Measurements from ENCODE around the gene ADCY9. TPM values are rescaled to one million over a fixed set of nuclear protein-coding genes. Genes with fewer than 3 reads are reported as not detected.

ADCY9 gene
- total and polyA plus RNA-seq, 2 donors (not counting 1 experiment from before 2014, with no cell fraction given) = 1.7 to 2.1 TPM

DNA sequence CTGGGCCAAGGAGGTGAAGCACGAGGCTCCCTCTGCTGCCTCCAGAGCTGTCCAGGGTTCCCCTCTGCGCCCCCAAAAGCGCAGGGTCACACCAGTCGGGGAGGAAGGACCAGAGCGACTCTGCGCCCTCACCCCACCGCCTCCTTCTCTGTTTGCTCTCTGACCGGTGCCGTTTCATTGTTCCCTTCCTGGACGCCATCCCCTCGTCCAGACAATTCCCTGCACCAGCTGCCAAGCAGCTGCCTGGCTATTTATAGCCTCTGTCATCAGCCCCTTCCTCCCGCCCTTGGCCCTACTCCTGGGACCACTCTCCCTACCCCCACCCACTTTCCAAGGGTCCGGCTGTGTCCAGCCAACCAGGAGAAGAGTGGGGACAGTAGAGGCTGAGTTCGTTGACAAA lies 167.0 kb downstream of the ADCY9 start:
- Histone ChIP-seq H4K20me1 (ENCODE audit: control insufficient read depth, insufficient read depth, low read length, poor library complexity, severe bottlenecking) (no peaks in the 10 kb centered on the region), H3K36me3 (replicated peaks in 1 of 2; ENCODE audit: control extremely low read depth in 1 of 2, control insufficient read depth in 1 of 2, extremely low read depth in 1 of 2, insufficient read depth in 2 of 2, low read length in 1 of 2) (no peaks in the 10 kb centered on the region), H3K9ac (ENCODE audit: low read length) (no peak overlapping the region), H3K4me2 (replicated peaks; ENCODE audit: low read depth, low read length, poor library complexity, severe bottlenecking) (no peak overlapping the region), H3K9me3 (ENCODE audit: control extremely low read depth in 1 of 3, control insufficient read depth in 2 of 3, insufficient read depth in 1 of 3, low read length in 2 of 3) (peaks cover 0 to 3% (median 0%) of the 10 kb centered on the region in 3 donors), H3K27ac (ENCODE audit: low read length in 2 of 2) (no peak overlapping the region), H3K4me3 (ENCODE audit: control extremely low read depth in 1 of 5, extremely low read depth in 1 of 5, insufficient read depth in 1 of 5, low read depth in 2 of 5, low read length in 4 of 5) (no peak overlapping the region), H2AFZ (ENCODE audit: insufficient read depth, low read depth, low read length, poor library complexity, severe bottlenecking) (no peak overlapping the region), H3K79me2 (ENCODE audit: control insufficient read depth, insufficient read depth, low read length) (no peaks in the 10 kb centered on the region), H3K4me1 (ENCODE audit: control insufficient read depth in 2 of 2, insufficient read depth in 2 of 2, low read length in 2 of 2) (no peaks in the 10 kb centered on the region), H3K27me3 (replicated peaks in 1 of 4; ENCODE audit: control extremely low read depth in 1 of 4, control insufficient read depth in 3 of 4, insufficient read depth in 4 of 4, low read length in 3 of 4) (peaks cover 0 to 8% (median under 1%) of the 10 kb centered on the region in 4 experiments)
- no peaks in the 10 kb centered on the region for H3K9me3 Mint-ChIP-seq (ENCODE audit: insufficient read depth)
- TF ChIP-seq EZH2 (IDR thresholded peaks at IDR 0.05; ENCODE audit: borderline replicate concordance, insufficient read depth, low read depth, low read length, poor library complexity, severe bottlenecking) = no peak
- TF ChIP-seq, protein P1, sequence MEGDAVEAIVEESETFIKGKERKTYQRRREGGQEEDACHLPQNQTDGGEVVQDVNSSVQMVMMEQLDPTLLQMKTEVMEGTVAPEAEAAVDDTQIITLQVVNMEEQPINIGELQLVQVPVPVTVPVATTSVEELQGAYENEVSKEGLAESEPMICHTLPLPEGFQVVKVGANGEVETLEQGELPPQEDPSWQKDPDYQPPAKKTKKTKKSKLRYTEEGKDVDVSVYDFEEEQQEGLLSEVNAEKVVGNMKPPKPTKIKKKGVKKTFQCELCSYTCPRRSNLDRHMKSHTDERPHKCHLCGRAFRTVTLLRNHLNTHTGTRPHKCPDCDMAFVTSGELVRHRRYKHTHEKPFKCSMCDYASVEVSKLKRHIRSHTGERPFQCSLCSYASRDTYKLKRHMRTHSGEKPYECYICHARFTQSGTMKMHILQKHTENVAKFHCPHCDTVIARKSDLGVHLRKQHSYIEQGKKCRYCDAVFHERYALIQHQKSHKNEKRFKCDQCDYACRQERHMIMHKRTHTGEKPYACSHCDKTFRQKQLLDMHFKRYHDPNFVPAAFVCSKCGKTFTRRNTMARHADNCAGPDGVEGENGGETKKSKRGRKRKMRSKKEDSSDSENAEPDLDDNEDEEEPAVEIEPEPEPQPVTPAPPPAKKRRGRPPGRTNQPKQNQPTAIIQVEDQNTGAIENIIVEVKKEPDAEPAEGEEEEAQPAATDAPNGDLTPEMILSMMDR (IDR thresholded peaks at IDR 0.05) = no peak
- H3K27me3 Mint-ChIP-seq = peaks cover 25% of the 10 kb centered on the region
- H3K4me1 Mint-ChIP-seq = no peaks in the 10 kb centered on the region
- ChIA-PET POLR2A (no interaction called here), CTCF (no interaction called here)
- H3K4me3 Mint-ChIP-seq = no peak overlapping the region
- DNase-seq (no peak), ATAC-seq (ENCODE audit: low read depth) (no peak)
- WGBS (ENCODE audit: insufficient coverage) = 72% methylated on average over 11 of the region's 14 CpGs
- H3K27ac Mint-ChIP-seq = no peak overlapping the region
- intact Hi-C loops (cut with micrococcal nuclease) = no loop called here

DNA sequence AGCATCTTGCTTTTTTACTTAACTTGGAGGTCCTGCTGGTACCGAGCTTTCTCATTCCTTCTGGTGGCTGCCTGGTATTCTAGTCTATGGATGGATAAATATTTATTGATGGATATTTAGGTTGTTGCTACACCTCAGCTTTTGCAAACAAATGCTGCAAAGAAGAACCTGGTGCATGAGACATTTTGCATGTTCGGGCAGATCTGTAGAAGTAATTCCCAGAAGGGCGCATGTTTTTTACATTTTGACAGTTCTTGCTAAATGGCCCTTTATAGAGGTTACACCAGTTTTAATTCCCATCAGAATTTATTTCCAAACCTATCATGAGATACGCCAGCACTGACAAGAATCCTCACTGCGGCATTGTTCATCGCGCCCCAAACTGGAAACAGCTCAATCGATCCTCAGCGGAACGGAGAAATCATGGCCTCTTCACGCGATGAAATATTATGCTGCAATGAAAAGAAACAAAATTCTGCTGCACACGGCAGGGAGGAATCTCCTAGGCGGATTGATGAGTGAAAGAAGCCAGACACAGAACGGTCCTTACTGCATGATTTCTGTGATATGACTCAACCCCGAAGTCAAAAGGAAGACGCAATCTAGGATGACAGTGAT lies 167.8 kb downstream of the ADCY9 start:
- Histone ChIP-seq H2AFZ (ENCODE audit: insufficient read depth, low read depth, low read length, poor library complexity, severe bottlenecking) (no peak overlapping the region), H3K27ac (ENCODE audit: low read length in 2 of 2) (no peak overlapping the region), H3K27me3 (replicated peaks in 1 of 4; ENCODE audit: control extremely low read depth in 1 of 4, control insufficient read depth in 3 of 4, insufficient read depth in 4 of 4, low read length in 3 of 4) (peaks cover 0 to 3% (median 0%) of the 10 kb centered on the region in 4 experiments), H3K4me2 (replicated peaks; ENCODE audit: low read depth, low read length, poor library complexity, severe bottlenecking) (no peak overlapping the region), H4K20me1 (ENCODE audit: control insufficient read depth, insufficient read depth, low read length, poor library complexity, severe bottlenecking) (no peaks in the 10 kb centered on the region), H3K4me1 (ENCODE audit: control insufficient read depth in 2 of 2, insufficient read depth in 2 of 2, low read length in 2 of 2) (no peaks in the 10 kb centered on the region), H3K9ac (ENCODE audit: low read length) (no peak overlapping the region), H3K9me3 (ENCODE audit: control extremely low read depth in 1 of 3, control insufficient read depth in 2 of 3, insufficient read depth in 1 of 3, low read length in 2 of 3) (peaks cover 0 to 3% (median 0%) of the 10 kb centered on the region in 3 donors), H3K36me3 (replicated peaks in 1 of 2; ENCODE audit: control extremely low read depth in 1 of 2, control insufficient read depth in 1 of 2, extremely low read depth in 1 of 2, insufficient read depth in 2 of 2, low read length in 1 of 2) (no peaks in the 10 kb centered on the region), H3K4me3 (ENCODE audit: control extremely low read depth in 1 of 5, extremely low read depth in 1 of 5, insufficient read depth in 1 of 5, low read depth in 2 of 5, low read length in 4 of 5) (no peak overlapping the region), H3K79me2 (ENCODE audit: control insufficient read depth, insufficient read depth, low read length) (no peaks in the 10 kb centered on the region)
- Mint-ChIP-seq H3K4me3 (no peak overlapping the region), H3K4me1 (no peaks in the 10 kb centered on the region), H3K27me3 (peaks cover 24% of the 10 kb centered on the region), H3K27ac (no peak overlapping the region), H3K9me3 (ENCODE audit: insufficient read depth) (no peaks in the 10 kb centered on the region)
- POLR2A ChIA-PET = no interaction called here
- intact Hi-C loops (cut with micrococcal nuclease) = no loop called here
- 94% methylated on average over 17 of the region's 17 CpGs for WGBS (ENCODE audit: insufficient coverage)
- CTCF ChIA-PET = no interaction called here
- DNase-seq = no peak
- no peak for TF ChIP-seq EZH2 (IDR thresholded peaks at IDR 0.05; ENCODE audit: borderline replicate concordance, insufficient read depth, low read depth, low read length, poor library complexity, severe bottlenecking)
- TF ChIP-seq, protein P1 (IDR thresholded peaks at IDR 0.05) = no peak
- ATAC-seq (ENCODE audit: low read depth) = no peak

Measured in B cell (primary cell).